DMS53 (cell line): ENCODE results near the gene TMEM170A.
A peak's percentile ranks its signal among the peaks of the same experiment; 100 is the strongest.

ENCODE experiments used
- DNase-seq: peaks from one replicate; lab custom pipeline; 2025; lab: John Stamatoyannopoulos, UW

The TMEM170A gene

DNA sequence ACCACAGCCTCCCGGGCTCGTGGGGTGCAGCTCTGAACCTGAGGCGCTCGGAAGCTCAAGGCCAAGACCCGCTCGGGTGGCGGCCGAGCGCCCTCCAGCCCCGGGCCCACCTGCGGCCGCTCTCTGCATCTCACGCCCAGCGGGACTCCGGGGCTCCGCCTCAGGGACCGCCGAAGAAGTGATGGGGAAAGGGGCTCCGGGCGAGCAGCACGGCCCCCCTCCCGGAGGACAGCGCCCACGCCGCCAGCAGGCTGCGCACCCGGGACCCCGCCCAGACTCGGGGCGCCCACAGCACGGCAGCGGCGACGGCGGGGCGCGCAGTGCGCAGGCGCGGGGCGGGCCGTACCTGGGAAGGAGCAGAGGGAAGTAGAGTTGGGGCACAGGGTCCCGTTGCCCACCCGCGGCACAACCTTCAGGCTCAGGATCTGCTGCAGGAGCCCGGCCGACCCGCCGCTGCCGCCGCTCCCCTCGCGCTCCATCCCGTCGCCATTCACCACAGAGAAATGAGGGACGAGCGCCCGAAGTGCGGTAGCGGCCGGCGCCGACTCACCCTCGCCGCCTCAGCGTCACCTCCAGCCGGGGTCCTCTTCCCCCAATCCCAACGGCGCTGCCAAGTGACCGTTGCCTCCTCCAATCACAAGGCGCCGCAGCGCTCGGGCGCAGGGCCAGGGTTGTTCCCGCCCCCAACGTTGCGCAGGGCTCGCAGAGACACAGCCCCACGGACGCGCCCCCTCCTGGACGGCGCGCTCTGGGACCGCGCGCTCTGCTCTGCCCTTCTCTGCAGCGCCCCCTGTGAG, at the start of gene TMEM170A:
TMEM170A (minus strand) TSS at position 568 of the 797 bp plus-strand sequence; CDS start at position 479, 89 bp downstream.
- DNase-seq = peak; percentile 98

DNA sequence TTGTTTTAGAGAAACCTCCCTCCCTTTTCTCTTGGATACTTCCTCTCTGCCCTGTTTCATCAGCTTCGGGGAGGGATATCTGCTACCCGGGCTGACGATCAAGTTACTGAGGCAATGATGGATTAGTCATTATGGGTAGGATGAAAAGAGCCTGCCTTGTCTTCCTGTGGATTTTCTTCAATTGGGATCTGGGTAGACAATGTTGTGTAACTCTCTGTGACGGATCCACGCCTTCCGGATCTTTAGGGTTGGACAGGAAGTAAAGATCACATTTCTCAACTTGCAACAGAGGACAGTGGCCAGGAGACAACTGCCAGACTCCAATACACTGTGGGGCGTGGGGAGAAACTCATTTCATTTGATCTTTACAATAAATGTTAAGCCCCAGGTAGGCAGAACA, 42.1 kb upstream of the TMEM170A start:
- DNase-seq = no peak

GRCh38 chr16:75506107-75506506, 41.6 kb upstream of the TMEM170A start:
- DNase-seq = no peak

DNA sequence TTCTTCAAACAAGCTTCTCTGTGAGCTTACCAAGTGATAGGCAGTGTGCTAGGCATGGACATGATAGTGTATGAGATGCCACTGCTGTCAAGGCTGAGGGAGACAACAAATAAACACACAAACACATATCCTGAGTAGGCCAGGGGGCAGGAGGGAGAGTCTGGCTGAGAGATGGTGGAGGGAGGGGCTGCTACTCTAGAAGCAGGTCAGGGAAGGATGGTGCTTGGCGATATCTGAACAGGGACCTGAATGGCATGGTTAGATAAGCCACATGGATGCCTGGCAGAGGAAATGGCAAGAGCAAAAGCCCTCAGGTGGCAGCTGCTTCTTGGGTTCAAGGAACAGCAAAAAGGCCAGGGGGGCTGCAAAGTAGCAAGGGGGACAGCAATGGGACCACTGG, 39.3 kb upstream of the TMEM170A start:
- no peak for DNase-seq

DNA sequence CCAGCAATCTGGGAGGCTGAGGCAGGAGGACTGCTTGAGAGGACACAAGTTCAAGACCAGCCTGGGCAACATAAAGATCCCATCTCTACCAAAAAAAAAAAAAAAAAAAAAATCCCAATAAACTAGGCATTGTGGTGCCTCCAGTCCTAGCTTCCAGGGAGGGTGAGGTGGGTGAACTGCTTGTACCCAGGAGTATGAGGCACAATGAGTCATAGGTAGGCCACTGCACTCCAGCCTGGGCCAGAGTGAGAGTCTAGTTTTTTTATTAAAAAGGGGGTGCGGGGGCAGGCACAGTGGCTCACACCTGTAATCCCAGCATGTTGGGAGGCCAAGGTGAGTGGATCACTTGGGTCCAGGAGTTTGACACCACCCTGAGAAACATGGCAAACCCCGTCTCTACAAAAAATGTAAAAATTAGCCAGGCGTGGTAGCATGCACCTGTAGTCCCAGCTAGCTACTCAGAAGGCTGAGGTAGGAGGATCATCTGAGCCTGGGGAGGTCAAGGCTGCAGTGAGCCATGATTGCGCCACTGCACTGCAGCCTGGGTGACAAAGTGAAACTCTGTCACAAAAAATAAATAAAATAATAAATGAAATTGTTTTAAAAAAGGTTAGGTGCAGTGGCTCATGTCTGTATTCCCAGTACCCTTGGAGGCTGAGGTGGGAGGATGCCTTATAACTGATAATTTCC, 38.6 kb upstream of the TMEM170A start:
- no peak for DNase-seq

DNA sequence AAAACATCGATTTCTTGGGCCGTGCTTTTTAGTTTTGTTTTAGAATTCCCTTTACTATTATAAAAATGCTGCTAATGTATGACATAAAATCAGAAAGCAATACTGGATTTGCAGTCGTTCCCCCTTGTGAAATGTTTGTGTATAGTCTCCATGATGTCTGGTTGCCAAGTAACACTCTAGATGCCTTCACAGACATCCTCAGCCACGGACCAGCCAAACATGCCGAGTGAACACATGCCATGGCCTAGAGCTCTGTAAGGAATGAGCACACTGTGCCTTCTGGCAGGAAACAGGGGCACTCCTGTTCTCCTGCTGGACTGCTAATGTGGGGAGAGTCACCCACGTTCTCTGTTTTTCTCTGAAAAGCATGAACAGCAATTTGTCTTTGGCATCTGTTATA, 37.3 kb upstream of the TMEM170A start:
- DNase-seq = peak; percentile 27

DNA sequence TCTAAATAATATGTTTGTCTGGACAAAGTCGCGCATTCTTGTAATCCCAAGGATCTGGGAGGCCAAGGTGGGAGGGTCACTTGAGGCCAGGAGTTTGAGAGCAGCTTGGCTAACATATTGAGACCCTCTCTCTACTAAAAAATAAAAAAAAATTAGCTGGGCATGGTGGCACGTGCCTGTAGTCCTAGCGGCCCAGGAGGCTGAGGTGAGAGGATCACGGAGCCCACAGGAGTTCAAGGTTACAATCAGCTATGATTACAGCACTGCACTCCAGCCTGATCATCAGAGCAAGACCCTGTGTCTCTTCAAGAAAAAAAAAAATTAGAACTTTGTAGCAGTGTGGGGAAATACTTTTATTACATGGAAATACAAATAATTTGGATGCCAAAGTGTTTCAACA, 36.9 kb upstream of the TMEM170A start:
- no peak for DNase-seq

- DNase-seq = peak; percentile 62
Measured at GRCh38 chr16:75498605-75499322, 34.3 kb upstream of the TMEM170A start.

- DNase-seq = no peak
Measured at GRCh38 chr16:75497558-75497957, 33.1 kb upstream of the TMEM170A start.

DNA sequence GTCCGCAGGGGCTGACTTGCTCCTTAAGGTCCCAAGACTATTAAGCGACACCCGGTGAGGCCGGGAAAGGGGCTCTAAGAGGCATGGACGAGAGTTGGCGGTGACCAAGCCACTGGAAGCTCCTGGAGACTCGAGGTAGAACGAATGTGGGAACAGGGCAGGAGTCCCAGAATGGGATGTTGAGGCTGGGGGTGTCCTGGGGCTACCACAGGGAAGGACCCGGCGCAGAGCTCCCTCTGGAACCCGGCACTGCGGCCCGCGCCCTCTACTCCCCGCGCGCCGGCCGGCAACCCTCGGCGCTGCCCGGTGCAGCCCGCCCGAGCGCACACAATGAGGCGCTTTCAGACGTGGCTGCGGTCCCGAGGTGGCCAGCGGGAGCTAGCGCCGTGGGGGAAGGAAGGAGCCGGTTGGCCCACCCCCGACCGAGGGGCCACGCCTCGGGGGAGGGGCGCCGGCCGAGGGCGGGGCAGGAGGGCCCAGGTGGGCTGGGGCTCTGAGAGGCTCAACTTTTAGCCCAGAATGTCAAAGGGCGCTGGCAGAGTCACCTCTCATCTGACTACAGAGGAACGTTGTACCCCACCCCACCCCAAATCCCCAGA, 30.7 kb upstream of the TMEM170A start, which contains the start of gene CHST6:
CHST6 (minus strand) TSS at position 366 of the 599 bp plus-strand sequence. CDS start 15,613 bp downstream, outside the sequence.
- DNase-seq = peak; percentile 40

GRCh38 chr16:75494661-75495075, 30.2 kb upstream of the TMEM170A start:
- DNase-seq = peak; percentile 8

- no peak for DNase-seq
Measured at GRCh38 chr16:75494184-75494583, 29.7 kb upstream of the TMEM170A start.

GRCh38 chr16:75491876-75492275, 27.4 kb upstream of the TMEM170A start:
- peak; percentile 17 for DNase-seq

- DNase-seq = no peak
Measured at GRCh38 chr16:75488322-75488721, 23.8 kb upstream of the TMEM170A start.

- DNase-seq = no peak
Measured at GRCh38 chr16:75486676-75487313, 22.3 kb upstream of the TMEM170A start.

GRCh38 chr16:75486014-75486675, 21.7 kb upstream of the TMEM170A start:
- DNase-seq = peak; percentile 67

DNA sequence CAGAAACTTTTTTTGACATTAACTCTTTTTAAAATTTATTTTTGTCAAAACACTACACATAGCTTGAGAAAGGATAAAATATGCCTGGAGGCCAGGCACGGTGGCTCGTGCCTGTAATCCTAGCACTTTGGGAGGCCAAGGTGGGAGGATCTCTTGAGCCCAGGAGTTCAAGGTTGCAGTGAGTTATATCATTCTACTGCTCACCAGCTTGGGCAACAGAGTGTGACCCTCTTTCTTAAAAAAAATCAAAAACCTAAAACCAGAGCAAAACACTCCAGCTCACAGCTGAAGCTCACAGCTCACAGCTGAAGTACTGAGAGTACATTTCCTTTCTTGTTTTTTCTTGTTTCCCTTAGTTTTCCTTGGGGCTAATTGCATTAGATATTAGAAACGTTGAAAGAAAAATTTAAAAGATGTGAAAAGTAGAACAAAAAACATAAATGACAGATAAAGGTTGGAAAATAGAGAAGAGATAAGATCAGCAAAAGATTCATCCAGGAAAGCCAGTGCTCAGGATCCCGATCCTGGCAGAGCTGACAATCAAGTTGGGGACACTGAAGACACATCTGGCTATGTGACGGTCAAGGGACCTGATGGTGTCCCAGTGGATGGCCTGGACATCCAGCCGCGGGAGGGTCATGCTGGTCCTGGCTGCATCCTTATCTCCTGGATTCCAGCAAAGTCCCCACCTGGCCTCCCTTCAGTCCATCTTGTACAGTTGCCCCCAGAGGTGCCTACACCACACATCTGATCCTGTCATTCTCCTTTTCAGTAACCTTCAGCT, 20.9 kb upstream of the TMEM170A start:
- no peak for DNase-seq

GRCh38 chr16:75483222-75483621, 18.7 kb upstream of the TMEM170A start:
- peak; percentile 32 for DNase-seq

- DNase-seq = no peak
Measured at GRCh38 chr16:75482434-75483205, 18.1 kb upstream of the TMEM170A start.
